ENCODE results near the gene MBL2. TPM values are rescaled to one million over a fixed set of nuclear protein-coding genes. Genes with fewer than 3 reads are reported as not detected.

Gene MBL2
- total RNA-seq, 2 donors from 2014 or later = not detected

- Histone ChIP-seq H3K27me3 (replicated peaks; ENCODE audit: insufficient read depth) (no peaks in the 10 kb centered on the region), H3K27ac (no peak overlapping the region), H3K9me3 (no peaks in the 10 kb centered on the region), H3K4me1 (ENCODE audit: control insufficient read depth in 1 of 2, low read depth in 2 of 2) (no peaks in the 10 kb centered on the region), H3K4me3 (no peak overlapping the region), H3K36me3 (no peaks in the 10 kb centered on the region)
- DNase-seq (ENCODE audit: low spot score) = no peak
- peak; percentile 40 for TF ChIP-seq CTCF (IDR thresholded peaks at IDR 0.05)
- ATAC-seq (ENCODE audit: insufficient number of reproducible peaks, low FRiP score, low read depth) = no peak
These were observed 43.1 kb downstream of the MBL2 start for GRCh38 chr10:52729271-52730104.

GRCh38 chr10:52720018-52720417 is 52.6 kb downstream of the MBL2 start:
- ATAC-seq (ENCODE audit: insufficient number of reproducible peaks, low FRiP score, low read depth) (no peak), DNase-seq (ENCODE audit: low spot score) (no peak)
- no peaks in the 10 kb centered on the region for H3K4me1 ChIP-seq (ENCODE audit: control insufficient read depth in 1 of 2, low read depth in 2 of 2)
- H3K27ac ChIP-seq = no peak overlapping the region
- H3K27me3 ChIP-seq (replicated peaks; ENCODE audit: insufficient read depth) = no peaks in the 10 kb centered on the region
- H3K4me3 ChIP-seq = no peak overlapping the region
- no peaks in the 10 kb centered on the region for H3K36me3 ChIP-seq
- H3K9me3 ChIP-seq = peaks cover 3% of the 10 kb centered on the region
- TF ChIP-seq CTCF (IDR thresholded peaks at IDR 0.05) = no peak
